ENCODE results near the gene TMEM132D.

DNA sequence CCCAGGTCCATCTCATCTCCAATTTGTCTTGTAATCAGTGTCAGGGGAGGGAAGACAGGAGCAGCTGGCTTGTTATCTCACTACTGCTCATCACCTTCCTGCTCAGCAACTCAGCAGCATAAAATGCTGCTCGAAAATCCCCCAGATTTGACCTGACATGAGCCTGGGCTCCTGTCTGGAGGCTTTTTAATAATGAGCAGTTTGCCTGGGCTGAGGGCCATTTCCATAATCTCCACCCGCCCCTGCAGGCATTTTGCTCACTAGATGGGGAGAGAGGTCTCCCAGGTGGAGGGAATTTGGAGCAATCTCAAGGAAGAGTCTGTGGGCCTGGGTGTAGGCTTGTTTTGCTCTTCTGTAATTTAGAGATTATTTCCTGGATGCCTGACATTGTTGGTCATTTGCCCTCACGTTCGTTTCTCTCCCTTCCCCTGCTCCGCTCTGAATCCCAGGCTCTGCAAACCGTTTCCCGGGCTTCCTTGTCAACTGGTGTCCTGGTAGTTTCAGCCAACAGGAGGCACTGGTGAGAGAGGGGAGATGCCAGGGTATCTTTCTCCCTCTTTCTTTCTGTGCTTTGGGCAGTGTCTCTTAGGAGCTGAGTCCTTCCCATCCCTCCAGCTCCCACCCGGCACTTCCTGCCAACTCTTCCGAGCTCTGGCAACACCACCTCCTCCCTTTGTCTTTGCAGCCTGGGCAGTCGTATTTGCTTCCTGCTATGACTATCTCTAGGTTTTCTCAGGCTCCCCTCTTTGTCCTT, 751.3 kb downstream of the TMEM132D start:
- TF ChIP-seq CTCF (IDR thresholded peaks at IDR 0.05; ENCODE audit: low read length), result no peak
- no peak for TF ChIP-seq EZH2 (IDR thresholded peaks at IDR 0.05; ENCODE audit: borderline replicate concordance, low read length)
